GM18508 (cell line): ENCODE results near the gene DOP1A.
A peak's percentile ranks its signal among the peaks of the same experiment; 100 is the strongest.

Experiments used
- ATAC-seq: cut with Tn5 transposase; IDR thresholded peaks from one replicate; pipeline ENCODE4 v1.9.1; 2021; ENCODE audit warnings: moderate number of reproducible peaks; ENCODE audit not compliant: insufficient read depth, unreplicated experiment

DOP1A gene, protein sequence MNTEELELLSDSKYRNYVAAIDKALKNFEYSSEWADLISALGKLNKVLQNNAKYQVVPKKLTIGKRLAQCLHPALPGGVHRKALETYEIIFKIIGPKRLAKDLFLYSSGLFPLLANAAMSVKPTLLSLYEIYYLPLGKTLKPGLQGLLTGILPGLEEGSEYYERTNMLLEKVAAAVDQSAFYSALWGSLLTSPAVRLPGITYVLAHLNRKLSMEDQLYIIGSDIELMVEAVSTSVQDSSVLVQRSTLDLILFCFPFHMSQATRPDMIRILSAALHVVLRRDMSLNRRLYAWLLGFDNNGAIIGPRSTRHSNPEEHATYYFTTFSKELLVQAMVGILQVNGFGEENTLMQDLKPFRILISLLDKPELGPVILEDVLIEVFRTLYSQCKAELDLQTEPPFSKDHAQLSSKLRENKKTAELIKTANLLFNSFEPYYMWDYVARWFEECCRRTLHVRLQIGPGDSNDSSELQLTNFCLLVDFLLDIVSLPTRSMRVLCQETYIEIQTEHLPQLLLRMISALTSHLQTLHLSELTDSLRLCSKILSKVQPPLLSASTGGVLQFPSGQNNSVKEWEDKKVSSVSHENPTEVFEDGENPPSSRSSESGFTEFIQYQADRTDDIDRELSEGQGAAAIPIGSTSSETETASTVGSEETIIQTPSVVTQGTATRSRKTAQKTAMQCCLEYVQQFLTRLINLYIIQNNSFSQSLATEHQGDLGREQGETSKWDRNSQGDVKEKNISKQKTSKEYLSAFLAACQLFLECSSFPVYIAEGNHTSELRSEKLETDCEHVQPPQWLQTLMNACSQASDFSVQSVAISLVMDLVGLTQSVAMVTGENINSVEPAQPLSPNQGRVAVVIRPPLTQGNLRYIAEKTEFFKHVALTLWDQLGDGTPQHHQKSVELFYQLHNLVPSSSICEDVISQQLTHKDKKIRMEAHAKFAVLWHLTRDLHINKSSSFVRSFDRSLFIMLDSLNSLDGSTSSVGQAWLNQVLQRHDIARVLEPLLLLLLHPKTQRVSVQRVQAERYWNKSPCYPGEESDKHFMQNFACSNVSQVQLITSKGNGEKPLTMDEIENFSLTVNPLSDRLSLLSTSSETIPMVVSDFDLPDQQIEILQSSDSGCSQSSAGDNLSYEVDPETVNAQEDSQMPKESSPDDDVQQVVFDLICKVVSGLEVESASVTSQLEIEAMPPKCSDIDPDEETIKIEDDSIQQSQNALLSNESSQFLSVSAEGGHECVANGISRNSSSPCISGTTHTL (N-terminal part only)

DNA sequence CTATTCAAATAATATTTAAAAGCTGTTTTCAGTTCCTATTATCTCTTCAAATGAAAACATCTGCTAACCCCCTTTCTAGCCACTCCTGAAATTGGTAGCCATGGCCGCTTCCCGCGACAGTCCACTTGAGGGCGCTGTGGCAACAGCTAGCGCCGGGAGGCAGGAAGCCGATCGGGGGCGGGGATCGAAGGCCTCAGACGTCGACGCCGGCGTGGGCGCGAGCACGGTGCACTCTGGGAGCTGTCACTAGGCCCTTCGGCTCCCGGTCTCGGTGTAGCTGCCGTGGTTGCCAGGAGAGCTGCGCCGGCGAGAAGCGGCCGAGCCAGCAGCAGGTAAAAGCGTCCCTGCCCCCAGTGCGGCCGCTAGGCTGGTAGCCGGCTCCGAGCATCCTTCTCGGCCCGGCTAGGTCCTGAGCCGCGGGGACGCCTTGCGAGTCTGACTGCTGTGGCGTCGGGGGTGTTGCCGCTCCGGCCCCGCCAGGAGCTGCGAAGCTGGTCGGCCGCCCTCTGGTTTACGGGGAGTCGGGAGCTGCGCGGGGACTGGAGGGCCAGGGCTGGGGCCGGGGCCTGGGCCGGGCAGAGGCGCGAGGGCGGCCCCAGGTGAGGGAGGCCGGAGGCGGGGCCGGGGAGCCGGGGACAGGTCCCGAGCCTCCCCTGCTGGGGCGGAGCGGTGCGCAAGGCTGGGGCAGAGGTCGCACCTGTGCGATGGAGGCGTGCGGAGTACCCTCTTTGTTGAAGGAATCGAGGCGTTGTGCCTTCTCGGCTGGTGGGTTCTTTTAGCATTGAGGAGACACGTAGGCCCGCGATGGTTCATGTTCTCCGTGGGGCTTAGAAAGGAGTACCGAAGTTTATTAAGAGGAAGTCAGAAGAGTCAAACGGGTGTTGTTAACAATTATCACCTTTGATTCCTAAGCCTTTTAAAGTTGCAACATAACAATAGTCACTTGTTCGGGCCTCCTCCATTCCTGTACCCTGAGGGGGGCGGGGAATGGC lies at the start of gene DOP1A:
DOP1A (plus strand) TSS at position 224 of the 992 bp plus-strand sequence. CDS start 29,307 bp downstream, outside the sequence.
- ATAC-seq, result peak; percentile 64

DNA sequence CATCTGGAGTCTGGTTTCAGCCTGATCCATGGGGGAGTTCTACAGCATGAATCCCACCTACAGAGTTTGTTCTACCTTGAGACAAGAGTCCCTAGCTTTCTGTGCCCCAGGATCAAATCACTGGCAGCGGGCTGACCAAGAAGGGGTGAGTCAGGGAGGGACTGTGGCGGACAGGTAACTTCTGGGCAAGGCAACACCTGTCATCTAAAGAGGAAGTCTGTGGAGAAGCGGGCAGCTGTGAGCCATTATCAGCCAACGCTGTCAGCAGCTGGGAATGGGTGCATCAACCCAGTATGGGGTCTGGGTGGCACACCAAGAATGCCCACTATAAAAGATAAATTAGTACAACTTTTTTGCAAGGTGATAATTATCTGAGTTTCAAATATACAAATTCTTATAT lies 47.7 kb upstream of the DOP1A start:
- ATAC-seq, result no peak

DNA sequence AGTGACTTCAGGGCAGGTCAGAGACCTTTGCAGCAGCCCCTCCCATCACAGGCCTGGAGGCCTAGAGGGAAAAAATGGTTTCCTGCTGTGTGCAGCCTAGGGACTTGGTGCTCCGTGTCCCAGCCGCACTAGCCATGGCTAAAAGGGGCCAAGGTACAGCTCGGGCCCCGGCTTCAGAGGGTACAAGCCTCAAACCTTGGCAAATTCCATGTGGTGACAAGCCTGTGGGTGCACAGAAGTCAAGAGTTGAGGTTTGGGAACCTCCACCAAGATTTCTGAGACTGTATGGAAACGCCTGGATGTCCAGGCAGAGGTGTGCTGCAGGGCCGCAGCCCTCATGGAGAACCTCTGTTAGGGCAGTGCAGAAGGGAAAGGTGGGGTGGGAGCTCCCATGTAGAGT lies 35.8 kb upstream of the DOP1A start:
- no peak for ATAC-seq

DNA sequence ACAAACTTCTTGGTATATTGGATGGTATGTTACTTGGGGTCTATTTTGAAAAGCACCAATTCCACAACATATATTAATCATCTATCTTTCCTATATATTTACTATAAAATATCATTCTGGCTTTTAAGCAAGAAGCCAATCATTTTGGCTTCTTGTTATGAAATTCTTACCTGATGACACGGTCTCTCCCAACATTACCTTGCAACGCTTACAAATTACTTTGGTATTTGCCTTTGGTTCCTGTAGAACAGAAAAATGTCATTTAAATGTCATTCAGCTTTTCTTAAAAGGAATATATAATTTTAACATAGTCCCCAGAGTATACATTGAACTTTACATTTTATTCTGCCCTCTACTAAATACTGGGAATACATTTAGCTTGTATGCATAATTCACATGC lies 29.2 kb upstream of the DOP1A start:
- ATAC-seq, result no peak

DNA sequence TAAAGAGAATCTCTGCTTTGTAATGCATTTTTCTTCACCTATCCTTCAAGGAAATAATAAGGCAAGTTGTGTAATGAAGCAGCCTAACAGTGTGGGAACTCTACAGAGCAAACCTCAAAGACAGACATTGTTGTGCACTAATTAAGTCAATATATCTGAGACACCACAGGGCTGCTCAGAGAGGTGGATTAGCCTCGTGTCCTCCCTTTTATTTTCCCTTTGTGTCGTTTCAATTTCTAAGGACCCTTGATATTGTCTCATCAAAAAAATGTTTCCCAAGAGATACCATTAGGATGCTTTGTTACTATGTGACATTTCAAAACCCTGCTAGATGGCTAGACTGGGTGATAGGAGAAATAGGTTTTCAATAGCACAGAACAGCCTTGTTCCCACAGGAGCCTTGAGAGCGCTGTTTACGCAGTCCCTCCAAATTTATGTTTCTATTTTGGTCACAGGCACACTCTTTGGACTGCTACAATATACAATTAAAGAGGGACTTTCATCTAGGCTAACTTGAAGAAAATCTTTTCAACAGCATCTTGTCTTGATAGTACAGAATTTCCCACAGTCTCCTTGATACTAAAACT lies 24.9 kb upstream of the DOP1A start:
- ATAC-seq, result no peak

DNA sequence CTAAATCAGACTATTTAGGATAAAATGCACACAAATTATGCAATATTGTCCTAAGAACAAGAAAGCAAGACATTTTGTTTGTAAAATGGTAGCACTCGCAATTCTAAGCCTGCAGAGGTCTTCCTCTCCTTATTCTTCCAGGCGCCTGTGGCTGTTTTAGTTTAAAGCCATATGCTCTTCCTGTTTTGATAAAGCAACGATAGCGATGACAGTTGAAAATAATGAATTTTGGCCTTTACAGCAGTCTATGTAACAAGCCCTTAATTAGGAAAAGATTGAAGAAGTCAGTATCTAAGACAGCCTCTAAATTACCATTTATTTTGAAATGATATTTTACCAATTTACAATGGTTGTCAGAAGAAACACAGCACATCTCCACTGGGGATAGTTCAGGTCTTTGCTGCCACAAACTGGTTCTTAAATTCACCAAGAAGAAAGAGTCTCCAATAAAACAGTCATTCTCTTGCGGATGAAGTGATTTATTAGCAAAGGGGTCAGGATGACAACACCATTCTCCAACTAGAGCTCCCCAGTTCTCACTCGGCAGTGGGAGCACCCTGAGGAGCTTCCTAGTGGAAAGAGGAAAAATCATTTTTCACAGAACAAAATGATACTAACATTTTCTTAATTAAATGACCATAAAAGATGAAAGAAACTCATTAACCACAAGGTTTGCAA lies 23.2 kb upstream of the DOP1A start:
- no peak for ATAC-seq

DNA sequence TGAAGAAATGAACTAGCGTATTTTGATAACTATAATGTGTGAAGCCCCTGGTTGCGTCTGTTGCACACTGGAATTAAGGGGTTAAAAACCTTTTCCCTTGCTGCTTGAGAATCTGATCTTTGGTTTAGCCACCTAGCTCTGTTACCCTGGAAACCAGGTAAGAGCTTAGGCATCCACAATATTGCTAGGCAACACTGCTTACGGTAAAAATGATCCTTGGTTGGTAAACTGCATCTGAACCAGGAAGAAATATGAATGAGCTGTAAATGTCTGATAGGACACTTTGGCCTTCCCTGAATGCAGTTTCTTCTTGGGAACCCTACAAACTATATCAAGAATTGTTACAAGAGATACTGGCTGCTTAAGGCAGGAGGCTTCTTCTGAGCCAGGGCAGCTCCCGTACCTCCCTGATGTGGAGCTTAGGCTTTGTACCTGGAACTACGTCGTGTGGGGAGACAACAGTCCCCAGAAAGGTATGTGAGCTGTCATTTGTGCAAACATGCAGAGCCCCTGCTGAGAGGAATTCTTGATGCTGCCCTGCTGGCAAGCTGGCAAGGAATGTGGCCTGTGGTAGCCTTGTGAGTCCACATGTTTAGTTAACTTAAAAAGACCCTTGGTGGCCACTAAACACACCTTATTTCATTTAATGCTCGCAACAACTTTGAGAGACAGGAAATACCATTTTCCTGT lies 20.3 kb upstream of the DOP1A start:
- ATAC-seq, result no peak

DNA sequence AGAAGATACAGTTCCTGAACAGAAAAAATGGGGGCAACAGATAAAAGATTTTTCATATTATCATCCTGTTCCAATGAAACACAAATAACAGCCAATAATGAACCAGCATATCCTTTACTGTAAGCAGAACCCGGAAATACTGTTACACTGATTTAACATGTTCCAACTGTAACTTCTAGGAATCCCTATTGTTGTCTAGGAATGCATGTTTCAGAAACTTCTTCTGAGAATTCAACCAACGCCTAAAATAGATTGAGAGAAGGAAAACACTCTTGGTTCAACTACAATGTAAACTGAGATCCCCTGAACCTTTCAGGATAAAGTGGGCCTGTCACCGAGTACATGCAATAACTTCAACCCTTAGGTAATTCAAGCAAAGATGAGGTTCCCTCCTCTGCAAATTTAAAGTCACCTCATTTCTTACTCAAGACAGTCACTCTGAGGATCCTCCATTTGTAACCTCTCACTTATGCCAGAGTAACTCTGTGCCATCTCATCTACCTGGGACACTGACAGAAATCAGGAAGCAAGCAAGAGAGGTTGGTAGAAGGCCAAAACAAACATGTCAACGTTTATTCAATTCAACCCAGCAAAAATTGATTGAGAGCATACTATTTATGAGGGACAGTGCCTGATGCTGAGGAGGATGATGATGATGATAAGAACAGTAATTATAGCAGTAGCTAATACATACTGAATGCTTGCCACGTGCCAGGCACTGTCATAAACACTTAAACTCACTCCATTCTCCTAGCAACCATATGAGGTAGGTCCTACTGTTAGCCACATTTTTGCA lies 15.9 kb upstream of the DOP1A start:
- ATAC-seq, result no peak

DNA sequence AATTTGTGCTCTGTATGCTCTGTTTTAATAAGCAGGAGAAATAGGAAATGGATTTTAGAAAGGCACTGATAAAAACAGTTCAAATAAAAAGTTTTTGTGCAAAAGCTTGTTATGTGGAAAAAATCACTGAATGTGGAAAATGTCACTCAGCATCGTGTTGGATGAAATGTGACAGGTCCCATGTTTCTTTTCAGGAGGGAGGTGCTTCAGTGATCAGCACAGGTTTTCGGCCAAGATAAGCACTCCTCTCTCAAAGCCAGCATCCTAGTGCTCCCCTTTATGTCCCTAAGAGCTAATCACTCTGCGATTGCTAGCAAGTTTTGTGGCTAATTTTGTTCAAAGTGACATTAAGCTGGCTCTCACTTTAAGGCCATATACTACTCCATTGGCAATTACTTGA lies 13.8 kb upstream of the DOP1A start:
- no peak for ATAC-seq

DNA sequence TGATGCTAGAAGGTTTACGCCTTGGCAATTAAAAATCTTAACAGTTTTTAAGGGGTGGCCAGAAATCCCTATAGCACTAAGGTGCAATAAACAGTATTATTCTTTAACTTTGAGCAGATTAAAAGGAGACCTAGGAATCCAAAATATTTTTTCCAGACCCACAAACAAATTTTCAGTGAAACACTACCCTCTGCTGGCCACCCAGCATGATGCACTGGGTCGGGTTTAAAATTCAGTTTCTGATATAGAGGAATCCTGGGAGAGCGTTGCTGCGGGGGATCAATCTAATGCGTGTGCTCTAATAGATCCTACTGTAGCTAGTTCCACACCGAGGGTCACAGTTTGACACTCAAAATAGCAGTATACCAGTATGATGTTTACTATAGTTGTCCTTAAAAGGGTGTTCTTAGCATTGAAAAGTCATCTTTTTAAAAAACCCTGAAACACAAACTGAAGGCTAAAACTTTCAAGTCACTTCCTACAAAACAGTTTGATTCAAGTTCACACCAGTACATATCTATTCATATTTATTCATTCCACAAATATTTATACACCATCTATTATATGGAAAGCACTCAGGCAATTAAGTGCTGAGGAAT lies 12.0 kb upstream of the DOP1A start:
- ATAC-seq, result no peak

DNA sequence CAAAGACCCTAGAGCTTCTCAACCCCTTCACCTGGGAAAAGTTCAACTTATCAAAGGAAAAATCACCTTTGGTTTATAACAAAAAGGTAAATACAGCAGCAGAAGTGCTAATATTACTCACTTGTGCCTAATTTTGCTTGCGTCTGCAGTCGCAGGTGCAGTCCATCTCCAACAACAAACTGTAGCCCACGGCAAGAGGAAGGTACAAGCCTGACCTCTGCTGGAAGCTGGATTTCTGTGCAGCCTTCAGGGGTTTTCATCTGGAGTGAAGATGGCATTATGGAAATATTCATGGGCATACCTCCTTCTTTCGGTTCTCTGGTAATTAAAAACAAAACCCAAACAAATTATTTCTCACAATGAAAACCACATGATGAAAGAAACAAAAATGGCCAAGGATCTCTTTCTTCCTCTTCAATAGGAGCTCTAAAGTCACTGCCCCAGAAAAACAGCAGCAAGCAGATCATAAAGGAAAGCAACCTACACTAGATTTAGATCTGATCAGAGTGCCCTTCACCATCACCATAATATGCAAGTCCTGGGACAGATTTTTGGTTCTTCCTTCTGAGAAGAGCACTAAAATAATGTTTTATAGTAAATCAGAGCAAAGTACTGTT lies 9.7 kb upstream of the DOP1A start:
- ATAC-seq, result peak; percentile 72

DNA sequence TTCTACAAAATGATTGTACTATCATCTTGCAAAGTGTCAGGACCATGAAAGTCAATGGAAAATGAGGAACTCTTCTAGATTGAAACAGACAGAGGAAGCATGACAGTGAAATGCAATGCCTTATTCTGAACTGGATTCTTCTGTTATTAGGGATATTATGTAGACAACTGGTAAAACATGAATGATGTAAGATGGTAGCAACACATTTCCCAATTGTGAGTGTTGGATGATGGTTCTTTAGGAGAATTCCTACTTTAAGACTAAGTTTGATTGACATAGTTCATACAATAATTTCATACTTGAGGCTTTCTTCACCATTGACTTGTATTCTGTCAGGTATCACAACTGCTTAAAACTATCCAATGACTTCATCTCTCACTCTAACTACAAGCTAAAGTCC lies 6.3 kb upstream of the DOP1A start:
- ATAC-seq, result no peak

DNA sequence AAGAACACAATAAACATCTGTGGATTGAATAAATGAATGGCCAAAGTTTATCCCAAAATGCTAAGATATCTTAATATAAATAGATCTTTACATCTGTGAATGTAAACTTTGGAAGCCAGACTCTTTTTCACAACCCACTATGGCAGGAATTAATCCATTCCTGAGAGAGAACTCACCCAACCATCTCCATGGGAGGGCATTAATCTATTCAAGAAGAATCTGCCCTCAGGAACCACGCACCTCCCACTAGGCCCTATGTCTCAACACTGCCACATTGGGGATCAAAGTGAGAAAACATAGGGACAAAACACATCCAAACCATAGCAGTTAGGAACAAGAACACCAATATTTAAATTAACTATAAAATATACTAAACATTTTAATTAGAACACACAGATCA lies 5.2 kb upstream of the DOP1A start:
- ATAC-seq, result no peak

DNA sequence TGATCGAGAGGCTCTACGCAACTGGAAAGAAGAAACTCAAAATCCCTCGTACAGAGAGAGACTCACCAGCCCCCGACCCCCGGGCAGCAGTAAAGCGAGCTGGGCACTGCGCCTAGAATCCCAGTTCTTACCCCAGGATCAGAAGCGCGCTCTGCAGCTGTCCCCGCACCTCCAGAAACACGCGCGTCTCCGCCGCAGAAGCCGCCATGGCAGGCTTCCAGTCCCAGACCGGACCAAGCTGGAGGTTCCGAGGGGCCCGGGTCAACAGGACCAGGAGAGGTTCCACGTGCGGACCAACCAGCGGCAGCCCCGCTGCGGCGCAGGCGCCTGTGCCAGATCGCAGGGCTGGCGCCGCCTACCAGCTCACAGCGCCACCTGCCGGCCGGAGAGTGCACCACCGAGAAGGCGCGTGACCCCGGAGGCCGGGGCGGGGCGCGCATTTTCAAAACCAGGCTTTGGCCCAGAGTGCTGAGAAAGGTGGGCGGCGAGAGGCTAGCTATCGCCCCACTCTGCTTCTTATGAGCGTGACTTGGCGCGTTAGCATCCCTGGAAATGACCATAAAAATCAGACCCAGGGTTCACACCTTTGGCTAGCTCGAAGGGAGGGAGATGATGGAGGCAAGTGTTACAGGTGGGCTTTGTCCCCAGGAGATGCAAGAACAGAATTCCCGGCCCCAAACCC lies 1.8 kb upstream of the DOP1A start, which contains the start of gene UBE3D:
UBE3D (minus strand) TSS at position 331 of the 682 bp plus-strand sequence; CDS start at position 208, 123 bp downstream.
- peak; percentile 50 for ATAC-seq

DNA sequence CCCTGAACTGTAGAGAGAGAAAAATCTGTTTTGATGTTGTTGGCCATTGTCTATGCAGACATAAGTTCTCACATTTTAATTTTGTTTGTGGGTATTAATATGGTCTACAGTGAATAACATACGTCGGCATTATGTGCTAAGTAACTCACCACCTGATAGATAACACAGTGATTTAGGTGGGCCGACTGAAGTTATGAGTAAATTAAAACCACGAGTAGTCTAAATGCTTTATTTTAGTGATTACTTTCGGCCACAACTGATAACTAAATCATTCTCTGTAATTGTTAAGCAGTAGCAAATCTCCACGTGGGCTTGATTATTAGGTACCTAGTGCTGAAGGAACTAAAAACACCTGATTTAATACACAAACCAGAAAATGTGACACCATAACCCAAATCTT lies 1.1 kb downstream of the DOP1A start:
- no peak for ATAC-seq

DNA sequence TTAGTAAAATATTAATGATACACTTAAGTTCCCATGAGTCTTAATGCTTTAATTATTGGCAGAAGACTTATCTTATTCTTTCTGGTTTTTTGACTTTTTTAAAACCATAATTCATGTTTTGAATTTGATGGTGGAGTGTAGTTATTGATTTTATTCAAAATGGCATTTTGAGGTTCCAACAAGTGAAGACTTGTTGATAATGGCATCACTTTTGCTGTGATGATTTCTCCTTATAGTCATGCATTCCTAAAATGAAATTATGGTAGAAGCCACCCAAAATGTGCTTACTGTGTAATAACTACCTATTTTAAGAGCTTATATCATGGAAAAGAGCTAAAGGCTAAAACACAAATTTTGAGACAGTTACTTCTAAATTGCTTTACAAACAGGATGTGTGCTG lies 2.2 kb downstream of the DOP1A start:
- no peak for ATAC-seq
